Measurements from ENCODE around the gene SIAH1.
"Not testable (repeated sequence)": the region's sequence is repeated elsewhere in the genome, so short reads cannot be mapped to it uniquely, and the experiment has no call there.

Gene SIAH1, protein sequence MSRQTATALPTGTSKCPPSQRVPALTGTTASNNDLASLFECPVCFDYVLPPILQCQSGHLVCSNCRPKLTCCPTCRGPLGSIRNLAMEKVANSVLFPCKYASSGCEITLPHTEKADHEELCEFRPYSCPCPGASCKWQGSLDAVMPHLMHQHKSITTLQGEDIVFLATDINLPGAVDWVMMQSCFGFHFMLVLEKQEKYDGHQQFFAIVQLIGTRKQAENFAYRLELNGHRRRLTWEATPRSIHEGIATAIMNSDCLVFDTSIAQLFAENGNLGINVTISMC

DNA sequence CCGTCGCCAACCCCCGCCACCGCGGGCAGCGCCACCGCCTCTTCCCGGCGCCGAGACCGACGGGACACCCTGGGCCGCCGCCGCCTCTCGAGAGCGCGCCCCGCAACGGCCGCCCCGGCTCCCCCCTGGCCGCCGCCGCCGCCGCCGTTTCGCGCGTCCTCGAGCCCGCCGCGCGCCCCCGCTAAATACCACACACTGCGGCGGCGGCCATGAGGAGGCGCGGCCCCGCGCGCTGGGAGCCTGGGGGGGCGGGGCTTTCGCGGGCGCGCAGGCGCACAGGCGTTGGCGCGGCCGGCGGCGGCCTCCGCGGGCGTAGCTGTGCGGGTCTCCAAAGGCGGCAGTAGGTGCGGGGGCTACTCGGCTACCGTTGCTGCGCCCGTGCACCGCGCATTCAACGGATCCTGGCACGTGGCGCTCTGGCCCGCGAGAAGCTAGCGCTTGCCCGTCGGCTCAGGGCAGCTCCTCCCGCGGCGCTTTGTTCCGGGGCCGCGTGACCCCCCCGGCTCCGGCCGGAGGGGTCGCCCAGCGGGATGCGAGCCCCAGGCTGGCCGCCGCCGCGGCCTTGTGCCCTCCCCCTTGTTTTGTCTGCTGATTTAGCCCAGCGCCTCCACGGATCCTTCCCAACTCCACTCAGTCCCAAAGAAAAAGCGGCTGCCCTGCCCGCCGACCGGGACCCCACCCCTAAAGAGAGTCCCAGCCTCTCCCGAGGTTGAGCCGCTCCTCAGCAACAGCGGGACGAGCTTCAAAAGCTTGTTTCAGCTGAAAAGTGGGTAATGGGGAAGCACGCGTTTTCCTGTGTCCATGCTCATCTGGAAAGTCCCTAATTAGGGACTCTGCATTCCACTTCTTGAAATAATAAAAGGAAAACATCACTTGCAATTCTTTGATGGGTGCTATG, at the start of gene SIAH1:
Gene SIAH1 (minus strand): TSS at position 161 of the 898 bp plus-strand sequence. CDS start 22,985 bp downstream, outside the sequence.
- DNase-seq, result peak; percentile 39 to 80

DNA sequence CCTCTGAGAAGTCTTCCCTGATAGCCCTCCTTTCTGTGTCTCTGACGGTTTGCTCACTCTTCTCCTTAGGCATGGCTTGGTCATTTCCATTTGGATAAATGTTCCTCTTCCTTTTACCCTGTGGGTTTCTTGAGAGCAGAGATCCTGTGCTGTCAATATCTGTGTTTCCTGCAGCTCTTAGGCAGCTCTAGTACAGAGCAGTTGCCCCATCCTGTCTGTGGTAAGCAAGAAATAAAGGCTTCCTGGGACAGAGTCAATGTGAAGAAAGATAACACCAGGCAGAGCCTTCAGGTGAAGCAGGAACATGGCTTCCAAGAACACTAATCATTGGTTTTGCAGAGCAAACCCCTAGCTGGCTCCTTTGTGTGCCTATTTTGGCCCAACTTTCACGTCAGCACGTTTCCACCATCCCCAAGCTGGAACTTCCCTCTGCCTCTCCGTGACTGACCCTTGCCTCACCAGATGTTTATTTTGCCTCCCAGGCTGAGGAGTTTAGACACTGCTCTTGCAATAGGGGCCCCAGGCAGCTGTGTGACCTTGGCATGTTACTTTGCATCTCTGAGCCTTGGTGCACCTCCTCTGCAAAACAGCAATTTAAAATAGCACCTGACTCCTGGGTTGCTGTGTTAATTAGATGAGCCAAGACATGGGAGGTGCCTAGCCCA, 49.6 kb upstream of the SIAH1 start:
- no peak for DNase-seq

DNA sequence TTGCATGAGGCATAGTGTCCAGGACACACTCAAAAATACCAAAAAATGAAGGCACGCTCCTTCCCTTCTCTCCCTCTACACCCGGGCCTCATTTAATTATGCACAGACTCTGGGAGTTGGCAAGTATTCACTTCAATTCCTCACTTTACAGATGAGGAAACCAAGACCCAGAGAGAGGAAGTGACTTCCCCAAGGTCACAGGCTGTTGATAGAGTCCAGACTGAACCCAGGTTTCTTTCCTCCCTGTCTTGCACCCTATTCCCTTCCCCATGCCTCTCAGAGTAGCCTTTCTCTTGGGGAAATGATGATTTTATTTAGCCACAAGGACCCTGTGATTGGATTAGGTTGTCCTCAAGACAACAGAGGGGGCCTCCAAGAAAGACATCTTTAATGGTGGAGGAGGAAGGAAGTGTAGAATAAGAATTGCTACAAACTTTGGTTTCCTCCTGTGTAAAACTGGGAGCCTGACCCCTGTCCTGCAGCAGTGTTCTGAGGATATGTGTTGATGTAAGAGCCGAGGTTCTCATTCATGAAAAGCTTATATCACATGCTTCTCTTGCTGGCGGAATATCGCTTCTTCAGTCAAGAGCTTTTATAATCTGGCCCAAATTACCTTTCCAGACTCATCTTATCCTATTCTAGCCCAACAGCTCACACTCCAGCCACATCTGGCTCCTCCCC, 48.8 kb upstream of the SIAH1 start:
- DNase-seq, result no peak

DNA sequence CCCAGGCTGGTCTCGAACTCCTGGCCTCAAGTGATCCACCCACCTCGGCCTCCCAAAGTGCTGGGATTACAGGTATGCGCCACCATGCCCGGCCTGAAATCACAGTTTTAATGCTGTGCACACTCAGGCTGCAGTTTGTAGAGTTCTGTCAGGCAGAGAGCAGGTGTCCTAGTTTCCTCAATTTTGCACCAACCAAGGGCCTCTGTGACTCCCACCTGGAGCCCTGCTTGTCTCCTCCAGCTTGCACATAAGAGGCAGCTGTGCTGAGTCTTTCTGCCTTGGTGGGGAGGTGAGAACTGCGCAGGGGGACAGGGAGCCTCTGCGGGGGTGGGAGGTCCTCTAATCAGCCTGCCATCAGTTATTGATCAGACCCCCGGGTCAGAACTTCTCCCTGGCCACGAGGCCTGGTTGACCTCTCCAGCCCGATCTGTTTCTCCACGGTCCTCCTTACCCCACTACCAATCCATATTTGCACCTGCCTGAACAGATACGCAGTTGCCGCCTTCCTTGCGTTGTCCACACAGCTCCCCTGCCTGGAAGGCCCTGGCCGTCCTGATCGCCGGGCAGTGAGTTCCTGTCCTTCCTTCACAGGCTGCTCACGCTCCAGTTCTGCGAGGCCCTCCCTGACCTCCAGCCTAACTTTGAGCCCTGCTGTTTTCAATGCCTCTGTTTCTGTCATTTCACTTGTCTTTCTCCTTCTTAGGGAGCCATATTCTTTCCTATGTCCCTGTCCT, 48.1 kb upstream of the SIAH1 start:
- no peak for DNase-seq

DNA sequence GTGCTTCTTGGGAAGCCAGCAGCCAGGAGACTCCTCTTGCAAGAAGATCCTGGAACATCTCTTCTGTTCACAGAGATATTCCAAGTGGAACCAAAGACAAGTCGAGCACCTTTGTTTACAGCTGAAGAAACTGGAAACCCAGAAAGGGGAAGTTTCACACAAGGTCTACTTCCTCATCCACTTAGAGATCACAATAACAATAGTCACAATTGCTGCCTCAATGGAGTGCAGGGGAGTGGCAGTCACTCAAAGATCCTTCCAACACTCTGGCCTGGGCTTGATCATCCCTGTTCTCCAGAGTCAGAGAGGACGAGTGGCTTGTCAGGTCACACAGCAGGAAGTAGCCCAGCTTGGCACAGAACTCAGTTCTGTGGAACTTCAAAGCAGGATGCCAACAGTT, 46.9 kb upstream of the SIAH1 start:
- no peak for DNase-seq

DNA sequence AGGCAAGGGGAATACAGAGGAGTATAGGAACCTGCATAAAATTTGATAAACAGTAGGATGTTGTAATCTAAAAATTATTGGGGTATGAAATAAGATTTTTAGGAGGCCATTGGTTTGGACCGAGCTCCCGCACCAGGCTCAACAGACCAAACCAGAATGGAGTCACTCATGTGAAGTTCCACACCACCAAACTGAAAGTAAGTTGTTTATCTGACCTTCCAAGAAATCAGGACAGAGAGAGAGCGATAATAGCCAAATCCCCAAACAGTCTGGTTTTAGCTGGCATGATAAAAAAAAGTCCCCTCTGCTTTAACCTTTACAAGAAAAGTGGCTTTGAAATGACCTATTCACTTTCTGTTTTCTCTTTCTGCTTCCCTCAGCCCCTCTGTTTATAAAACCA, 45.7 kb upstream of the SIAH1 start:
- no peak for DNase-seq

DNA sequence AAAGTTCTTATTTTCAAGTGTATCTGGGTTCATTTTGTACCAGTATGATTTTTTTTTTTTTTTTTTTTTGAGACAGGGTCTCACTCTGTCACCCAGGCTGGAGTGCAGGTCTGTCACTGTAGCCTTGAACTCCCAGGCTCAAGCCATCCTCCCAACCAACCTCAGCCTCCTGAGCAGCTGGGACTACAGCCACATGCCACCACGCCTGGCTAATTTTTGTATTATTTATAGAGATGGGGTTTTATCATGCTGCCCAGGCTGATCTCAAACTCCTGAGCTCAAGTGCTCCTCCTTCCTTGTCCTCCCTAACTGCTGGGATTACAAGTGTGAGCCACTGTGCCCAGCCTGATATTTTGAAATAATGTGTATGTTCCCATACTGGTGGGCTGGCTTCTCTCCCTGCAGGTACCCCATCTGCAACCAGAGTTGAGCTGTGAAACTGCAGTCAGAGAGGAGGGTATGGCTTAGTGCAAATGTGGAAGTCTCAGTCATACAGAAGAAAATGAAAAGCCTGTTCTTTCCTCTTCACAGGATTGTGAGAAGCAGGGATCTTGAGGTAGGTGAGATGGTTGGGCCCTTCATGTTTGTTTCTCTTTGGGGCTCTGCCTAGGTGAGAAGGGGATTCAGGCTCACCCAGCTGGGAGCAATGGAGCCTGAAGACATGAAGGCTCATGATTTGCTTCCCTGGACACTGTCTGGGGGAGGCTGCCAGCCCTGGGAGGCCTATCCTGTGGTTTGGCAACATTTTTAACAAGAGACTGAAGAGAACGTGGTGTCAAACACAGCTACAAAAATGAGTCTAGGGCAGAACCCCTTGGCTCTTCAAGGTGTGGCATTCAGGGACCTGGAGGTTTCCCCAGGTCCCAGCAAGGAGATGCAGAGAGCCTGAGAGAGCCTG, 41.3 kb upstream of the SIAH1 start:
- no peak for DNase-seq

DNA sequence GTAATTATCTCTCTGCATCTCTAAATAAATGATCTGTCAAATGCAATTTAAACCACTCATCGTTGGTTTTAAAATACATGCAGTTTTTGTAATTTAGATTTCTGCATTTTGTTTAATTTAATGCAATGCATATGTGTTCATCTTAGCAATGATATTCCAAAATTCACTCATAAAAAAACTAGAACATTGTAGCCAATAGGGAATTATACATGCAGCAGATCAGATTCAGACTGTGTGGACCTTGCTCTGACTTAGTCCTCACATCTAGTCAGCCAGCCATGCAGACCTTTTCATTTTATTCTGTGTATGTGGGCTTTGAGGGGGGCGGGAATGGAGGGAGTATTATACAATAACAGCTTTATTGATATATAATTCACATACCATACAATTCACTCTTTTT, 37.3 kb upstream of the SIAH1 start:
- DNase-seq, result no peak

DNA sequence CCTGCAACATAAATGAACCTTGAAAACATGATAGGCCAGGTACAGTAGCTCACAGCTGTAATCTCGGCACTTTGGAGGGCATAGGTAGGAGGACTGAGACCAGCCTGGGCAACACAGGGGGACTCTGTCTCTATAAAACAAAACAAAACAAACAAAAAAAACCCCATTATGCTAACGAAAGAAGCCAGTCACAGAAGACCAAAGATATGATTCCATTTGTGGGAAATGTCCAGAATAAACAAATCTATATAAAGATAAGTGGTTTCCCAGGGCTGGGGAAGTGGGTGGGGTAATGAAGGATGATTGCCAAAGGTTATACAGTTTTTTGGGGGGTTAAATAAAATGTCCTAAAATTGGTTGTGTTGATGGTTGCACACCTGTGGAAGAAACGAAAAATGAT, 36.5 kb upstream of the SIAH1 start:
- DNase-seq, result no peak

DNA sequence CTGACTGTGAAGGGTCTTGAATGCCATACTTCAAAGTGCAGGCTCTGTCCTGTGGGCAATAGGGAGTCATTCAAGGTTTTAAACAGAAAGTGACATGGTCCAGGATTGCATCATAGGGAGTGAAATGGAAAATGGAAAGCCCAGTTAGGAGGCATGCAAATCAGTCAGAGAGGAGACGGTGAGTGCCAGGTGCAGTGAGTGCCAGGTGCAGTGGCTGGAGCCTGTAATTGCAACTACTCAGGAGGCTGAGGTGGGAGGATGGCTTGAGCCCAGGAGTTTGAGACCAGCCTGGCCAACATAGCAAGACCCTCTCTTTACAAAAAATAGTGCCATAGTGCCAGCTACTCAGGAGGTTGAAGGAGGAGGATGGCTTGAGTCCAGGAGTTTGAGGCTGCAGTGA, 35.2 kb upstream of the SIAH1 start:
- no peak for DNase-seq

DNA sequence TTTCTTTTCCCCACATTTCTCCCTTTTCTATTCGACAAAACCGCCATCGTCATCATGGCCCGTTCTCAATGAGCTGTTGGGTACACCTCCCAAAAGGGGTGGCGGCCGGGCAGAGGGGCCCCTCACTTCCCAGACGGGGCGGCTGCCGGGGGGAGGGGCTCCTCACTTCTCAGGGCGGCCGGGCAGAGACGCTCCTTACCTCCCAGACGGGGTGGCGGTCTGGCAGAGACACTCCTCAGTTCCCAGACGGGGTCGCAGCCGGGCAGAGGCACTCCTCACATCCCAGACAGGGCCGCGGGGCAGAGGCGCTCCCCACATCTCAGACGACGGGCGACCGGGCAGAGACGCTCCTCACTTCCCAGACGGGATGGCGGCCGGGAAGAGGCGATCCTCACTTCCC, 31.4 kb upstream of the SIAH1 start:
- not testable (repeated sequence) for DNase-seq

DNA sequence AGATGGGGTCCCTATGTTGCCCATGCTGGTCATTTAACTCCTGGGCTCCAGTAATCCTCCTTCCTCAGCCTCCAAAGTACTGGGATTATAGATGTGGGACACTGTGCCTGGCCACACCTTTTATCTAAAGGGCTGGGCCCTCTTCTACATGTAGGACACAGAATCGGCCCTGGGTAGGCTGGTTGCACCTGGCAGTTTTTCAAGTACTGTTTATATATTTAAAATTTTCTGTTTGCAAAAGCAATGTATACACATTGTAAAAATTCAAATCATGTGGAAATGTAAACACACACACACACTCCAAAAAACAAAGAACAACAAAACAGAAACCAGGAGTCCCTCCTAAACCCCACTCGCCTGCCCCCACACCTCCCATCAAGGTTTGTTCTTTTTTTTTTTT, 28.1 kb upstream of the SIAH1 start:
- no peak for DNase-seq

DNA sequence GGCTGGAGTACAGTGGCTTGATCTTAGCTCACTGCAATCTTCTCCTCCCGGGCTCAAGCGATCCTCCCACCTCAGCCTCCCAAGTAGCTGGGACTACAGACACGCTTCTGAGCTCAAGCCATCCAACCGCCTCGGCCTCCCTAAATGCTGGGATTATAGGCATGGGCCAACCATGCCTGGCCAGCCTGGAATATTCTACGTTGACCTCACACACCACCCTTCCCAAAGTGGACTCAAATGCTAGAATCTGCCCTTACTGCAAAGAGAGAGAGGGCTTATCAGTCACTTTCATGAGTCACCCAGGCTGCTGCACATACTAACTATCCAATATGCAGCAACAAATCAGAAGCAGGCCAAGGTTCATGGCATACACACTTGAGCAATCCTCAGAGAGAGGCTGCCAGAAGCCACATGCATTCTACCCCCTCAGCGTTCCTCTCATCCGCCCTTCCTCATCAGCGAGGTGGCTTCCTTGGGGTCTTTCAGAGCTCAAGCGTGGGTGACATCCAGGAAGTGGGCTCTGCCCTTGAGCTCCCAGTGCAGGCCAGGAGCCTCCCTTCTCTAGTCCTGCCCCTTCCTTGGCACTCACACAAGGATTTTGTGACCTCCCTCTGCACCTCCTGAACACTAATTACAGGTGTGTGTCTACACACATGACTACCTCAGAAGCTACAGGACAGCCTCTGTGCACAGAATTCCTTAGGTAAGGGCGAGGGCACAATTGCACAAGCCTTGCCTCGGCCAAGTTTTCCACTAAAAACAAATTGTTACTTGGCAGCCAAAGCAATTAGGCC, 24.8 kb upstream of the SIAH1 start:
- peak in 1 of 2 experiments; percentile 1 for DNase-seq

DNA sequence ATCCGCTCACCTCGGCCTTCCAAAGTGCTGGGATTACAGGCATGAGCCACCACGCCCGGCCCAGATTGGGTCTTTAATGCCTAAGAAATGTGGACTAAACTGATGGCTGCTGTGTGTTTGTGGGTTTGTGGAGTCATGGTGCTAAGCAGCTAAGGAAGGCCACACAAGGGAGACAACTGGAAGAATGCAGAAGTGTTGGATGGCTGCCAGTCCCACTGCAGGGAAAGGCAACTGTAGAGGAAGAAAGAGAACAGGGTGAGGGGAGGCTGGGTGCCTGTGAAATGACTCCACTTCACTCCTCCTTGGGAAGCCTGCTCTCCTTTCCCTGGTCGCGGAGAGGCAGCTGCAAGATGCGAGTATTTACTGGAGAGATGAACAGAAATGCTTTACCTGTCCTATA, 23.5 kb upstream of the SIAH1 start:
- DNase-seq, result no peak

DNA sequence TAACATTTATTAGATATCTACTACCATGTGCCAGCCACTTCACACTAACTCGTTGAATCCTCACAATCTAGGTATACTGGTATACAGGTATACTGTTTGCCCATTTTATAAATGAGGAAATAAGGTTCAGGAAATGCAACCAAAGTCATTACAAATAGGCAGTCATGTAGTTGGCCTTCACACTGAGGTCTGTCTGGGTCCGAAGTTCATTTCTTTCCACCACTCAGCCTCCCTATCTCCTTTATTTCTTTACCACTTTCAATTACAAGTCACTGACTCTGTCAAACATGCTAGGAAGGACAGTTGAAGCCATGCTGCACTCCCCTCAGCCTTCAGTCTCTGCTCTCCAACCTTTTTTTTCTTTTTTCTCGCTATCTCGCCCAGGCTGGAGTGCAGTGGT, 20.7 kb upstream of the SIAH1 start:
- no peak for DNase-seq

DNA sequence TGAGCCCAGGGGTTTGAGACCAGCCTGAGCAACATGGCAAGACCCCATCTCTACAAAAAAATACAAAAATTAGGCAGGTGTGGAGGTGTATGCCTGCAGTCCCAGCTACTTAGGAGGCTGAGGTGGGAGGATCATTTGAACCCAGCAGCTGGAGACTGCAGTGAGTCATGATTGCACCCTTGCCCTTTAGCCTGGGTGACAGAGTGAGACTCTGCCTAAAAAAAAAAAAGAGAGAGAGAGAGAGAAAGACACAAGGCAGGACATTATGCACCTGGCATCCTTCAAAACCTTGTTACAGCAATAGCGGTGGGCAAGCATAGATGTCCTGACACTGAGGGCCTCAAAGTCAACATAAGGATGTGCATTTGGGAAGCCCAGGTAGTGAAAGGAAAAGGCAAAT, 19.9 kb upstream of the SIAH1 start:
- DNase-seq, result no peak

DNA sequence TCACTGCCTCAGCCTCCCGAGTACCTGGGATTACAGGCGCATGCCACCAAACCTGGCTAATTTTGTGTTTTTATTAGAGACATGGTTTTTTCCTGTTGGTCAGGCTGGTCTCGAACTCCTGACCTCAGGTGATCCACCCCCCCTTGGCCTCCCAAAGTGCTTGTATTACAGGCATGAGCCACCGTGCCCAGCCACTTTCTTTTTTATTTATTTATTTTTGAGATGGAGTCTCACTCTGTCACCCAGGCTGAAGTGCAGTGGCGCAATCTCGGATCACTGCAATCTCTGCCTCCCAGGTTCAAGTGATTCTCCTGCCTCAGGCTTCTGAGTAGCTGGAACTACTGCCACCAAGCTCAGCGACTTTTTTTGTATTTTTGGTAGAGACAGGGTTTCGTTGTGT, 17.3 kb upstream of the SIAH1 start:
- DNase-seq, result not testable (repeated sequence)

DNA sequence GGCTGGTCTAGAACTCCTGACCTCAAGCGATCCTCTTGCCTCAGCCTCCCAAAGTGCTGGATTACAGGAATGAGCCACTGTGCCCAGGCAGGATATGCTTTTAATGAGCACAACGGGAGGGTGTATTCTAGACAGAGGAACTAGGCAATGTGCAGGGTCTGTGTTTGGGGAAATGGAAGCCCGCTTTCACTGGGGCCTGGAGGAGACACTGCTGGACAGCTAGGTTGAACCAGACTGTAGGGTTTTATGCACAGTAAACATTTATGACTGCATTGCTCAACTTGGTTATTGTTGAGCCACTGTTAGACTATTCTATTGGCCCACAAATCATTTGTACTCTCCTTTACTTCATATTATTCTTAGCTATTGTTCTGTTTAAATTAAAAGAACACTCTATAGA, 10.2 kb upstream of the SIAH1 start:
- DNase-seq, result no peak

DNA sequence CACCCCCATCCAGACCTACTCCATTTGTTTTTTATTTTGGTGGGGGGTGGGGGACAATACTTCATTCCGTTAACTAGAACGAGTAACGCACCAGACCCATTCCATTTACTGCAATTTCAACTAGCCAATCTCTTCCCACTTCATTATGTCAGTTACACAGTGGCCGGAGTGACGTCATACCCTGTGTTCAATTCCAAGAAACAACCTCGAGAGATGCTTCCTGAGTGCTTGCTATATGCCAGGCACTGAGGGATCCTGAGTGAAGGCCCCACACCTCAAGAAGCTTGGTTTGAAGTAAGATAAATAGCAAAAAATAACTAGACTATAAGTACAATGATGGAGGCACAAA, 9.1 kb upstream of the SIAH1 start:
- DNase-seq, result no peak

DNA sequence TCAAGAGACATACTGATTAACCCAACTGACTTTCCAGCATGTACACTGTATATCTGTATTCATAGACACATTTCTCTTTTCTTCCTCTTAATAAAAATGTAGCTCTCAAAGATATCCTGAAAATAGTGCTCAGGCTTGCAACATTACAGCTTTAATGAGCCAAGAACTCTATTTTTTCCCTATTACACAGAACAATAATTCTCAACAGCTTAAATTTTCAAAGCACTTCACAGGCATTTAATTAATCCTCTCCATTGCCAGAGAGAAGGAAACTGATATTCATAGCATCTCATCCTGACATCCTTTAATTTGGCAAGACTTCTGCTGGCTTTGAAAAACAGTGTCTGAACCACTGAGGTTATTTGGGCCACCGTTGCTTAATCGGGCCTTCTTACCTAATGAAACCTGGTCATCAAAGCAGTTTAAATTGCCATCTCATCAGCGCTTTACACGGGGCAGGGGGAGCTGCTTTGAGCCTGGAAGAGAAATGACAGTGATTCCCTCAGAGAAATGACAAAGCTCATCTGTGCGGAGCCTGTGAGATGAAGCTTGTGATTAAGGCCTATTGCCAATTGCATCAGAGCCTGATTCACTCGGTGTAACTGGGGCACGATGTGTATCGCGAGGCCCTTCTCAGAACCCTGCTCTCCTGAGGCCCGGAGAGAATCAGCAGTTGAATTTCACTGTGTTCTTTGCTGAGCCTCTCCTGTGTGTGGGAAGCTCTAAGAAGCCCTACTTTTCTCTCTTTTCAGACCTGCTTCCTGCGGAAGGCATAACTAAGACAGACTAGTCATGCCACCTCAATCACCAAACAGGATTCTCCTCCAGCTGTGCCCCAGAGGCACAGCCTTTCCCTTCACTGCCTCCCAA, 8.5 kb upstream of the SIAH1 start:
- no peak for DNase-seq

Measured in NCI-H446 (cell line).